ENCODE measurements around the gene CACNA2D4. TPM values are rescaled to one million over a fixed set of nuclear protein-coding genes. Genes with fewer than 3 reads are reported as not detected.

The CACNA2D4 gene
- total and polyA plus RNA-seq, 2 donors (not counting 1 experiment from before 2014, with no cell fraction given), result 0.68 to 0.99 TPM

- H3K4me1 ChIP-seq (ENCODE audit: control insufficient read depth, extremely low read depth, insufficient read depth, low read length), result no peaks in the 10 kb centered on the region
- H2AFZ ChIP-seq (ENCODE audit: low read length), result no peak overlapping the region
- no peaks in the 10 kb centered on the region for H3K27me3 ChIP-seq (ENCODE audit: control insufficient read depth, insufficient read depth, low read length)
- H3K9me3 ChIP-seq (ENCODE audit: control insufficient read depth, insufficient read depth, low read depth, low read length), result no peaks in the 10 kb centered on the region
- TF ChIP-seq, protein P1, sequence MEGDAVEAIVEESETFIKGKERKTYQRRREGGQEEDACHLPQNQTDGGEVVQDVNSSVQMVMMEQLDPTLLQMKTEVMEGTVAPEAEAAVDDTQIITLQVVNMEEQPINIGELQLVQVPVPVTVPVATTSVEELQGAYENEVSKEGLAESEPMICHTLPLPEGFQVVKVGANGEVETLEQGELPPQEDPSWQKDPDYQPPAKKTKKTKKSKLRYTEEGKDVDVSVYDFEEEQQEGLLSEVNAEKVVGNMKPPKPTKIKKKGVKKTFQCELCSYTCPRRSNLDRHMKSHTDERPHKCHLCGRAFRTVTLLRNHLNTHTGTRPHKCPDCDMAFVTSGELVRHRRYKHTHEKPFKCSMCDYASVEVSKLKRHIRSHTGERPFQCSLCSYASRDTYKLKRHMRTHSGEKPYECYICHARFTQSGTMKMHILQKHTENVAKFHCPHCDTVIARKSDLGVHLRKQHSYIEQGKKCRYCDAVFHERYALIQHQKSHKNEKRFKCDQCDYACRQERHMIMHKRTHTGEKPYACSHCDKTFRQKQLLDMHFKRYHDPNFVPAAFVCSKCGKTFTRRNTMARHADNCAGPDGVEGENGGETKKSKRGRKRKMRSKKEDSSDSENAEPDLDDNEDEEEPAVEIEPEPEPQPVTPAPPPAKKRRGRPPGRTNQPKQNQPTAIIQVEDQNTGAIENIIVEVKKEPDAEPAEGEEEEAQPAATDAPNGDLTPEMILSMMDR (conservative IDR thresholded peaks at IDR 0.05 in 1 of 2, IDR thresholded peaks at IDR 0.05 in 1 of 2; ENCODE audit: low read depth in 1 of 2, low read length in 2 of 2), result no peak
- no peak for TF ChIP-seq EZH2 (IDR thresholded peaks at IDR 0.05; ENCODE audit: low read length, missing control alignments)
- peaks cover 1% of the 10 kb centered on the region for H4K20me1 ChIP-seq (ENCODE audit: control insufficient read depth, extremely low read depth, insufficient read depth, low read length)
- no peak overlapping the region for H3K9ac ChIP-seq (ENCODE audit: insufficient read depth, low read length)
- H3K36me3 ChIP-seq (ENCODE audit: control insufficient read depth, insufficient read depth, low read length), result no peaks in the 10 kb centered on the region
- no peak for DNase-seq (ENCODE audit: low read depth in 2 of 2)
- no peak overlapping the region for H3K27ac ChIP-seq (ENCODE audit: insufficient read depth, low read length)
- peaks cover 4% of the 10 kb centered on the region for H3K79me2 ChIP-seq (ENCODE audit: control insufficient read depth, insufficient read depth, low read length)
- H3K4me3 ChIP-seq (replicated peaks in 1 of 4; ENCODE audit: control extremely low read depth in 1 of 4, insufficient read depth in 1 of 4, low read depth in 3 of 4, low read length in 4 of 4), result no peak overlapping the region
- no peak overlapping the region for H3K4me2 ChIP-seq (ENCODE audit: extremely low read depth, insufficient read depth, low read length)
Observed at GRCh38 chr12:1767407-1768090, 150.9 kb downstream of the CACNA2D4 start.

DNA sequence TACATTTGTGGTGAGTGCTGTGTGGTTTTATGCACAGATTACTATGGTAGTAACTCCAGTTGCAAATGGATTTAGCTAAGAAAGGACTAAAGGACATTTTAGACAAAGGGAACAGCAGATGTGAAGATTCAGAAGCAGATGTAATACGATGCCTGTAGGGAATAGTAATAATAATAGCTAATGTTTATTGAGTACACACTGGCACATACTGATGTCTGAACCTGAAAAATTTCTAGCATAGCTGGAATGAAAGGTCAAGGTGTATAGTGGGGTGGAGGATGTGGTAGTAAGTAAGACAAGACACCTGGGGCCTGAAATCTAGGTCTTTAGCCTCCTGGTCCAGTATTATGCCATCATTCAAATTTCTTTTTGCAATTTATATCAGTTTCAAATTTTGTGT, 152.3 kb downstream of the CACNA2D4 start:
- H4K20me1 ChIP-seq (ENCODE audit: control insufficient read depth, extremely low read depth, insufficient read depth, low read length), result peaks cover 1% of the 10 kb centered on the region
- TF ChIP-seq, protein P1 (conservative IDR thresholded peaks at IDR 0.05 in 1 of 2, IDR thresholded peaks at IDR 0.05 in 1 of 2; ENCODE audit: low read depth in 1 of 2, low read length in 2 of 2), result no peak
- no peak for TF ChIP-seq EZH2 (IDR thresholded peaks at IDR 0.05; ENCODE audit: low read length, missing control alignments)
- H3K4me3 ChIP-seq (replicated peaks in 1 of 4; ENCODE audit: control extremely low read depth in 1 of 4, insufficient read depth in 1 of 4, low read depth in 3 of 4, low read length in 4 of 4), result no peak overlapping the region
- peaks cover 8% of the 10 kb centered on the region for H3K79me2 ChIP-seq (ENCODE audit: control insufficient read depth, insufficient read depth, low read length)
- H3K9ac ChIP-seq (ENCODE audit: insufficient read depth, low read length), result no peak overlapping the region
- no peak overlapping the region for H3K4me2 ChIP-seq (ENCODE audit: extremely low read depth, insufficient read depth, low read length)
- H3K27ac ChIP-seq (ENCODE audit: insufficient read depth, low read length), result no peak overlapping the region
- no peaks in the 10 kb centered on the region for H3K9me3 ChIP-seq (ENCODE audit: control insufficient read depth, insufficient read depth, low read depth, low read length)
- DNase-seq (ENCODE audit: low read depth in 2 of 2), result no peak
- H3K27me3 ChIP-seq (ENCODE audit: control insufficient read depth, insufficient read depth, low read length), result no peaks in the 10 kb centered on the region
- no peak overlapping the region for H2AFZ ChIP-seq (ENCODE audit: low read length)
- H3K36me3 ChIP-seq (ENCODE audit: control insufficient read depth, insufficient read depth, low read length), result no peaks in the 10 kb centered on the region
- H3K4me1 ChIP-seq (ENCODE audit: control insufficient read depth, extremely low read depth, insufficient read depth, low read length), result no peaks in the 10 kb centered on the region

- no peak overlapping the region for H3K27ac ChIP-seq (ENCODE audit: insufficient read depth, low read length)
- no peaks in the 10 kb centered on the region for H3K9me3 ChIP-seq (ENCODE audit: control insufficient read depth, insufficient read depth, low read depth, low read length)
- DNase-seq (ENCODE audit: low read depth in 2 of 2), result no peak
- H4K20me1 ChIP-seq (ENCODE audit: control insufficient read depth, extremely low read depth, insufficient read depth, low read length), result peaks cover under 1% of the 10 kb centered on the region
- no peak overlapping the region for H2AFZ ChIP-seq (ENCODE audit: low read length)
- no peaks in the 10 kb centered on the region for H3K36me3 ChIP-seq (ENCODE audit: control insufficient read depth, insufficient read depth, low read length)
- H3K4me2 ChIP-seq (ENCODE audit: extremely low read depth, insufficient read depth, low read length), result no peak overlapping the region
- H3K9ac ChIP-seq (ENCODE audit: insufficient read depth, low read length), result no peak overlapping the region
- peaks cover 9% of the 10 kb centered on the region for H3K79me2 ChIP-seq (ENCODE audit: control insufficient read depth, insufficient read depth, low read length)
- H3K4me1 ChIP-seq (ENCODE audit: control insufficient read depth, extremely low read depth, insufficient read depth, low read length), result peaks cover 2% of the 10 kb centered on the region
- H3K4me3 ChIP-seq (replicated peaks in 1 of 4; ENCODE audit: control extremely low read depth in 1 of 4, insufficient read depth in 1 of 4, low read depth in 3 of 4, low read length in 4 of 4), result no peak overlapping the region
- no peak for TF ChIP-seq EZH2 (IDR thresholded peaks at IDR 0.05; ENCODE audit: low read length, missing control alignments)
- TF ChIP-seq, protein P1 (conservative IDR thresholded peaks at IDR 0.05 in 1 of 2, IDR thresholded peaks at IDR 0.05 in 1 of 2; ENCODE audit: low read depth in 1 of 2, low read length in 2 of 2), result no peak
- no peaks in the 10 kb centered on the region for H3K27me3 ChIP-seq (ENCODE audit: control insufficient read depth, insufficient read depth, low read length)
Observed at GRCh38 chr12:1763153-1763552, 155.3 kb downstream of the CACNA2D4 start.
